Activated T-cell treated with anti-CD3 and anti-CD28 coated beads, Interleukin-2, amount 50 U/mL, for 72 hours (primary cell): ENCODE measurements around the gene NCAM2. TPM values are rescaled to one million over a fixed set of nuclear protein-coding genes. Genes with fewer than 3 reads are reported as not detected.

Source experiments
- ATAC-seq, 2 donors: fragments of 150-1000 bp; cut with Tn5 transposase; replicated peaks in 1 of 2; 2 replicates each; pipeline ENCODE4 v1.10.0; 2021; ENCODE audit warnings: moderate library complexity in 2 of 2, mild to moderate bottlenecking in 1 of 2
- DNase-seq, 2 donors: peaks; one replicate each; pipeline ENCODE4 v3.0.0; 2021 to 2022; ENCODE audit warnings: mixed read lengths in 1 of 2
- H3K27ac Mint-ChIP-seq: one replicate; pipeline ENCODE4 v1.8.0; 2022; ENCODE audit warnings: mild to moderate bottlenecking, moderate library complexity, mixed read lengths
- H3K27me3 Mint-ChIP-seq: one replicate; pipeline ENCODE4 v1.8.0; 2022; ENCODE audit warnings: low read depth, mixed read lengths
- H3K36me3 Mint-ChIP-seq, 2 donors: one replicate each; pipeline ENCODE4 v1.8.0; 2022; ENCODE audit warnings: mixed read lengths in 2 of 2, mild to moderate bottlenecking in 1 of 2; ENCODE audit not compliant: insufficient read depth in 2 of 2
- H3K4me1 Mint-ChIP-seq: one replicate; pipeline ENCODE4 v1.8.0; 2022; ENCODE audit warnings: low read depth, mixed read lengths
- H3K4me3 Mint-ChIP-seq, 2 donors: one replicate each; pipeline ENCODE4 v1.8.0; 2022; ENCODE audit warnings: mild to moderate bottlenecking in 2 of 2, mixed read lengths in 2 of 2, moderate library complexity in 2 of 2
- H3K9me3 Mint-ChIP-seq, 2 donors: one replicate each; pipeline ENCODE4 v1.8.0; 2022; ENCODE audit warnings: mixed read lengths in 2 of 2
- total RNA-seq, 2 donors: library from RNA; stranded (reverse); gene quantifications; one replicate each; pipeline ENCODE4 v1.2.3, GENCODE V29; 2022

Gene NCAM2
- total RNA-seq, 2 donors from 2014 or later, result not detected

DNA sequence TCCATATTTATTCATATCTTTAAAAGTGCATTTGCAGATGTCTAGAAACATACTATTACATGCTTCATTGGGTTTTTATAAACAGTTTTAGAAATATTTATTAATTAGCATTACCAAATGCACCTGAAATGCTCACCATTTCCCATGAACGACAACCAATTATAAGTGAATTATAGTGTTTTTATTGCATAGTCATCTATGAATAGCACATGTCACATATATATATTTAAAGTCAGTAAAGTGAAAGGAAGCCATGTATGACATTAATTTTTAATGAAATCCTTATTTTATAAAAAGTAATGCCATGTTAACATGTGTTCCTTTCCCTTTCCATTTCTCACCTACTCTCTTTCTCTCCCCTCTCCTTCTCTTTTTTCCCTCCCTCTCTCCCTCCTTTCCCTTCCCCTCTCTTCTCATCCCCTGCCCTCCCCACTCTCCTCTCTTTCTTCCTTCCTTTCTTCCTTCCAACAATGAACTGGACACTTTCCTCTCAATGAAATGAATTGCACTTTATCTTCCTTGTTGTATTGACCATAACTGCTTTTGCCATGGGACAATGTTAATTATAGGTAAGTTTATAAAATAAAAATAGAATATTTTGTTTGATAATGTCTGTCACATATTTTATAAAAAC lies 179.3 kb downstream of the NCAM2 start:
- H3K4me1 Mint-ChIP-seq, result no peaks in the 10 kb centered on the region
- no peak overlapping the region for H3K27ac Mint-ChIP-seq
- no peaks in the 10 kb centered on the region for H3K9me3 Mint-ChIP-seq
- H3K4me3 Mint-ChIP-seq, result no peak overlapping the region
- ATAC-seq (no peak), DNase-seq (no peak)
- no peaks in the 10 kb centered on the region for H3K27me3 Mint-ChIP-seq
- no peaks in the 10 kb centered on the region for H3K36me3 Mint-ChIP-seq

DNA sequence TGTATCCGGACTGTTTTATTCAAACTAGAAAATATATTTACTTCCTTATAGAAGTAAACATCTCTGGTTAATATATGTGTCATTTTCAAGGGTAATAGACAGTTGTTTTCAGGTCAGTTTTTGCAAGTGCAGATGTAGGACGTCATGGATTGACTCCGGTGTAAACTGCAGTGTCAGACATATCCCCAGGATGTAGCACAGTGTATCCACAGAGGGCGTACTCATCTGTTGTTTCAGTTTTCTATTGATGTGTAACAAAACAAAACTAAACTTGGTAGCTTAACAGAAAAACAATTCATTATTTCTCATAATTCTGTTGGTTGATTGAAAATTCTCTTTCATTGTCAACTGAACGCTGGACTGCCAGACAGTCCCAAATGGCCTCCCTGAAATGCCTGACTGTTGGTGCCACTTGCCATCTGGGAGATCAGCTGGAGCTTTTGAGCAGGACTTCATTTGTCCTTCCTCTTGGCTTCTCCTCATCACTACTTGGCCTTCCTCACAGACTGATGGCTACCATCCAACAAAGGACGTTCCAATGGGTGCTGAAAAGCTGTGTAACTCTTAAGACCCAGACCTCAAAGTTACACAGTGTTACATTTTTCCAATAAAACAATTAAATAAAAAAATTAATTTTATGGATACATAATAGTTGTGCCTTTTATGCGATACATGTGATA lies 181.6 kb downstream of the NCAM2 start:
- ATAC-seq, result no peak
- no peaks in the 10 kb centered on the region for H3K9me3 Mint-ChIP-seq
- H3K36me3 Mint-ChIP-seq, result no peaks in the 10 kb centered on the region
- H3K4me3 Mint-ChIP-seq, result no peak overlapping the region
- H3K27ac Mint-ChIP-seq, result no peak overlapping the region
- no peaks in the 10 kb centered on the region for H3K4me1 Mint-ChIP-seq
- no peak for DNase-seq
- no peaks in the 10 kb centered on the region for H3K27me3 Mint-ChIP-seq

DNA sequence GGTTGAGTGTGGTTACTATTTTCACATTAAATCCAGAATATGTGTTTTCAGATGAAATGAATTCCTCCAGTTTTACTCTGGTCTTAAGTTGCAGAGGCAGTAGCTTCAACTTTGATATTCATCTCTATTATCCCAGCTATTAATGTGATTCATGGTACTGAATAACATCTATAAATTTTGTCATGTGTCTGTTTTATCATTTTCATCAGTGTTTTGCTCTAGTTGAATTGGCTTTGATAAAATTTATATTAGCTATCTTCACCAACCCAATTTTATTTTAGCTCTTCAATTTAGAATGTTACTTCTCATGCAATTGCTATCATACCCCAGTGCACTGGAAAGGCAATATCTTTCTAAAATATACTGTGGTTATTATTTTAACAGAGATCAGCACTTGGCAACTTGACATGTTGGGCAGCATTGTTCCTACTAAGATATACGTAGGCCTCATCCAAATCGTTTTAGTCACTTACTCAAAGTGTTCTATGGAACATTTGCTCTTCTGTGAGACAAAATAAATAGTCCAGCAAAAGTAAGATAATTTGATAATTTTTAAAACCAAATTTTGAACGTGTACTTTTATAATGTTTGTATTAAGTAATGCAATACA lies 184.3 kb downstream of the NCAM2 start:
- Mint-ChIP-seq H3K27ac (no peak overlapping the region), H3K27me3 (no peaks in the 10 kb centered on the region), H3K9me3 (peaks cover 0 to 2% of the 10 kb centered on the region in 2 donors), H3K4me3 (no peak overlapping the region), H3K36me3 (no peaks in the 10 kb centered on the region), H3K4me1 (no peaks in the 10 kb centered on the region)
- ATAC-seq, result no peak
- DNase-seq, result no peak

DNA sequence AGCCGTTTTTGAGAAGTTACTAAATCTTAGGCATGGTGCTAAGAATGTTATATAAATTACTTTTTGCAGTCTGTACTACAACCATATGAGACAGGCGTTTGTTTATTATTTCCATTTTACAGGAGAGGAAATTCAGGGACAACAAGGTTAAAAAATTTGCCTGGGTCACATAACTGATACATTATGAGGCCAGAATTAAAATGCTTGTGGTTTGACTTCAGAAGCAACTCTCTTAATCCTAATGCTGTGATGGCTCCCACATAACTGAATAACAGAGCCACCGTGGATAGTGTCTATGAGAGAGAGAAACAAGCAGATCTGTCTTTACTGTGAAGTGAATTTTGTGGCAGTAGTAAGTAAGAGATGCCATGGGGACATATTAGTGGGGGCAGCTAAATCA lies 184.9 kb downstream of the NCAM2 start:
- no peak for DNase-seq
- Mint-ChIP-seq H3K4me3 (no peak overlapping the region), H3K27me3 (no peaks in the 10 kb centered on the region), H3K9me3 (peaks cover 0 to 2% of the 10 kb centered on the region in 2 donors), H3K36me3 (no peaks in the 10 kb centered on the region), H3K4me1 (no peaks in the 10 kb centered on the region), H3K27ac (no peak overlapping the region)
- no peak for ATAC-seq

DNA sequence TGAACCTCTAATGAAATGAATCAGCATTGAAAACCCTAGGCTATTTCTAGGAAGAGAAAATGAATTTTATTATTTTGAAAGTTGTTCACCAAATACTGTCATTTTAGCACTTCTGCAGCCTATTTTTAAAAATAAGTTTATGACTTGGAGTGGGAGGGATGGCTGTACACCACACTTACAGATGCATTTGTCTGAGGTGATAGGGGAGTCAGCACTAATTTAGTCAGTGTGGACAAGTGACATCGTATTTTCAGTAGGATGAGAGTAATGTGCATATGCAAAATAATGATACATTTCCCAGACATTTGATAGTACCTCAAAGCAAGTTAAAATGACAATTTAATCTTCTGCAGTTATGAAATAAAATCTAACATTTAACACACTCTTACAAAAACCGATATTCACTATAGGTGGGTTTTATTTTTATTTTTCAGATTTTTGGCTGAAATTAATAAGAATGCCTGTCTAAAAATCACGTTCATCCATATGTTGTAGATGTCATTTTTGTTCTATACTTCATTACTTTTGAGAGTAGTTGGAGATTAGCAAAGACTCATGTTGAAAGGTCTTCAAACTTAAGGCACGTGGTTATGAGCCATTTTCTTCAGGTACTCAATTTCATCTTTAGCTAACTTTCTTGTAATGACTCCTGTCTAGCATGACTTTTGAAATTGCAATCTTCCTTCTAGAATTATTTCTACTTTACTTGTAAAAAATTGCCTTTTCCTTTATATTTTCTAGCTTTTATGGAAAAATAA lies 186.7 kb downstream of the NCAM2 start:
- no peak overlapping the region for H3K4me3 Mint-ChIP-seq
- H3K27me3 Mint-ChIP-seq, result no peaks in the 10 kb centered on the region
- DNase-seq (no peak), ATAC-seq (no peak)
- no peaks in the 10 kb centered on the region for H3K36me3 Mint-ChIP-seq
- peaks cover 0 to 2% of the 10 kb centered on the region in 2 donors for H3K9me3 Mint-ChIP-seq
- H3K27ac Mint-ChIP-seq, result no peak overlapping the region
- H3K4me1 Mint-ChIP-seq, result no peaks in the 10 kb centered on the region

DNA sequence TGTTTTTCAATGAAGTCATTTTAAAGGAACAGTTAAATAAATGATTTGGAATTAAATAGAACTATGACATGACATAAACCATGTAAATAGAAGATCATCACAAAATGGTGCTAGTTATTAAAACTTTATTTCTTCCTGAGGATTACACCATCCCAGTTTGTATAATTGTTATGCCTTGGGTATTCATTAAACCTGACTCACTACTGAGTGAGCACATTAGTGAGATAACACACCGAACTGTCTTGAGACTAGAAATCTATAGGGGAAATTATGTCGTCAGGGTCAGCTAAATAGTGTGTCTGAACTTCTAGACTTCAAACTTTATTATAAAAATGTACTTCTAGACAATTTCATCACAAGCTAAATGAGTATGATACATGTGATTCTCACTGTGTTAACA lies 189.4 kb downstream of the NCAM2 start:
- peaks cover 2 to 3% of the 10 kb centered on the region in 2 donors for H3K9me3 Mint-ChIP-seq
- H3K27me3 Mint-ChIP-seq, result no peaks in the 10 kb centered on the region
- DNase-seq (no peak), ATAC-seq (no peak)
- no peaks in the 10 kb centered on the region for H3K4me1 Mint-ChIP-seq
- no peak overlapping the region for H3K4me3 Mint-ChIP-seq
- no peak overlapping the region for H3K27ac Mint-ChIP-seq
- H3K36me3 Mint-ChIP-seq, result no peaks in the 10 kb centered on the region

DNA sequence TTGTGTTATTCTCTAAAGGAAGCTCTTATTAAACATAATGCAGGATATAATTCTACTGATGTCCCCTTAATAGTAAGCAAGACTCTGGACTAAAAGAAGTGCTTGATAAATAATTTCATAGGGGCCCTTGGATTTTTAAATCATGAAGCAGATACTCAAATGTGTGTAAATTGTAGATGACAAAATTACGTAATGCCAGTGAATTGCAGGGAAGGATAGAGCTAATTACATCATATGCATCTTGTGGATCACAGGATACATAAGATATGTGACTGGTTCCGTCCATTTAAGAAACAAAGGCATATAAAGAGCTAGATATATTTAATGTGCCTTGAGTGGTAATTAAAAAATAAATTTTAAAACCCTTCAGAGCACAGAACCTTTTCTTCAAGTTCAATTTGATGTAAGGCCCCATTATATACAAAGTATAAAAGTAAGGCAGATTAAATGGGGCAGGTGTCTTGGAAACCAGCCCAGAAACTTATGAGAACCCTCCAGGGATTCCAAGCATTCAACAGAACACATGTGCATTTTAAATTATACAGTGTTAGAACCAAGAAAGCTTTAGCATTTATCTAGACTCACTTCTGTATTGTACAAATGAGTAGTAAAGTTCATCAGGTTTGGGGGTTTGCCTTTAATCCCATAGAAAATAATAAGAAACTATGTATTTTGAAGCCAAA lies 190.4 kb downstream of the NCAM2 start:
- peaks cover 2 to 3% of the 10 kb centered on the region in 2 donors for H3K9me3 Mint-ChIP-seq
- no peak for ATAC-seq
- H3K4me1 Mint-ChIP-seq, result no peaks in the 10 kb centered on the region
- no peak overlapping the region for H3K4me3 Mint-ChIP-seq
- no peaks in the 10 kb centered on the region for H3K36me3 Mint-ChIP-seq
- DNase-seq, result no peak
- no peaks in the 10 kb centered on the region for H3K27me3 Mint-ChIP-seq
- no peak overlapping the region for H3K27ac Mint-ChIP-seq

DNA sequence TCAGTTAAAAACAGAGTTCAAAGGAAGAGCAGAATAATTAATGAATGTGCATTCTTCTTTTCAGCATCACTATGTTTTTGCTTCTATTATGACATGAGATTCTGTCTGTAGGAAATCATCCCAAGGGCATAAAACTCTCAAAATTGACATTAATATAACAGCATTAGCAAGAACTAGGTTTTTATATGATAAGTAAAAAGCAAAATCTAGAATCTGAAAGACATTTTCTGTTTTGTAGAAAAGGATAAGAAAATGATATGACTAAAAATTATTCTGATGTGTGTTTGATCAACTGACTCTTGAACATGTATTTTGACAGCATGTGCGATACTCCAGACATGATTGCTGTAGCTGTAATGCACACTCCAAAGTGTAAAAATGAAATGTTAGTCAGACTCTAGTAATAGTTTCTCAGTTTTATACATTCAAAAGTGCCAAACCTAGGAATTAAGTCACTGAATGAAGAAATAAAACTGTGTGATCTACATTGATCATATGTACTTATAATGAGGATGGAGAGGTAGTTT lies 197.3 kb downstream of the NCAM2 start:
- peaks cover 0 to 3% of the 10 kb centered on the region in 2 donors for H3K9me3 Mint-ChIP-seq
- no peaks in the 10 kb centered on the region for H3K36me3 Mint-ChIP-seq
- H3K4me1 Mint-ChIP-seq, result no peaks in the 10 kb centered on the region
- ATAC-seq, result no peak
- H3K4me3 Mint-ChIP-seq, result no peak overlapping the region
- no peak overlapping the region for H3K27ac Mint-ChIP-seq
- no peaks in the 10 kb centered on the region for H3K27me3 Mint-ChIP-seq
- no peak for DNase-seq

DNA sequence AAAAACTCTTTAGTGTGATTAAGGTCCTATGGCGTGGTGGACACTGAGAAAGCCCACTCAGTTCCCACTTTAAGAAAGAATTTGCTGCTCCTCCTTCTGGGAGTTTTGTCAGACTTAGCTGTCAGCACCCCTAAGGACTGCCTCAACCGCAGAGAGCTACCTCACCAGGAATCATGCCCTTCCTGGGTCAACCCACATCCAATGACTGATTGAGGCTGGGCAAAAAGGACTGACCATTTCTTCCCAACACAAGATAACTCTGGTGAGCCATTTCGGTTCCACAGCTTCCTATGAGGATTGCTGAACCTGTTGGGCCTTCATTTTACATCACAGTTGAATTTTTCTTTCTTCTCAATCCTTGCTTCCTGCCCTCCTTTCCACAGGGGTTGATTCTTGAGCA lies 197.9 kb downstream of the NCAM2 start:
- no peaks in the 10 kb centered on the region for H3K36me3 Mint-ChIP-seq
- H3K27ac Mint-ChIP-seq, result no peak overlapping the region
- H3K4me1 Mint-ChIP-seq, result no peaks in the 10 kb centered on the region
- H3K4me3 Mint-ChIP-seq, result no peak overlapping the region
- peaks cover 0 to 3% of the 10 kb centered on the region in 2 donors for H3K9me3 Mint-ChIP-seq
- no peaks in the 10 kb centered on the region for H3K27me3 Mint-ChIP-seq
- ATAC-seq (no peak), DNase-seq (no peak)

DNA sequence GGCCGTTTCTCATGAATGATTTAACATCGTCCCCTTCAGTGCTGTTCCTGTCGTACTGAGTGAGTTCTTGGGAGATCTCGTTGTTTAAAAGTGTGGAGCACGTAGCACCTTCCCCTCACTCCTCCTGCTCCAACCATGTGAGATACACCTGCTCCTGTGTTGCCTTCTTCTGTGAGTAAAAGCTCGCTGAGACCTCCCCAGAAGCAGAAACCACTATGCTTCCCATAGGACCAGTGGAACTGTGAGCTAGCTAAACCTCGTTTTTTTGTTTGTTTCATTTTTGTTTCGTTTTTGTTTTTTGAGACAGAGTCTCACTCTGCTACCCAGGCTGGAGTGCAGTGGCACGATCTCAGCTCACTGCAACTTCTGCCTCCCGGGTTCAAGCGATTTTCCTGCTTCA lies 198.6 kb downstream of the NCAM2 start:
- H3K27ac Mint-ChIP-seq, result no peak overlapping the region
- H3K4me3 Mint-ChIP-seq, result no peak overlapping the region
- ATAC-seq, result no peak
- H3K4me1 Mint-ChIP-seq, result no peaks in the 10 kb centered on the region
- H3K27me3 Mint-ChIP-seq, result no peaks in the 10 kb centered on the region
- DNase-seq, result no peak
- no peaks in the 10 kb centered on the region for H3K36me3 Mint-ChIP-seq
- H3K9me3 Mint-ChIP-seq, result peaks cover 0 to 3% of the 10 kb centered on the region in 2 donors

DNA sequence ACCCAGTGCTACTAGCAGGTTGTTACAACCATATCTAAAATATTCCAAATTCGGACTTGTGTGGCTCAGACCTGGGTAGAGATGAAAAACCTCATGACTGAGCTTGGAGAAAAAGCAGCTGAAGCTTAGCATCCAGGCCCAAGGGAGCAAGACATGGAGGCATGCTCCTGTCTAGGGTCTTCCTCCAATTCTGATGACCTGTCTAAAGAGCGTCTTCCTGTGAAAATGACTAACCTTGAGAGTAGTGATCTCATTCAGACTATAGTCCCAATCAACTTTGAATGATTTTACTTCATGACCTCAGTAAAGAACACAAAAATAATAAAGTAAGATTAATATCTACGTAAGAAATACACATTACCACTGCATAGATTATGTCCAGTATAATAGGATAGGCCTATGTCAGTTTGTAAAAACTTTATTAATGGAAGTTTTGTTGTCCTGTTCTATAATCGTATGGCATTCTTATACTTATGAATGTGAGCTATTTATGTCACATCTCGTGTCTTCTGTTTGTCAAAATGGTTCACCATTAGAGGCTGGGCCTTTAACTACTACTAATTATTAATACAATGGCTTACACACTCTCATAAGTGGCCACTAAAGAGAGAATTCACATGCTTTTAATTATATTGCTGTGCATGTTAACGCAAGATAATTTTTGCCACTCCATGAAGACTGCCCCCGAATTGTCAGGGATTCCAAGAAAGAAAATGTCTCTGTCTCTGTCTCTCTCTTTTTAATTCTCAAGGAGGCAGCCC lies 201.3 kb downstream of the NCAM2 start:
- Mint-ChIP-seq H3K4me1 (no peaks in the 10 kb centered on the region), H3K27ac (peak overlapping the region; percentile 69), H3K9me3 (no peaks in the 10 kb centered on the region), H3K36me3 (no peaks in the 10 kb centered on the region), H3K4me3 (peak overlapping the region in 1 of 2 donors; percentile 66), H3K27me3 (no peaks in the 10 kb centered on the region)
- DNase-seq, result no peak
- ATAC-seq, result peak in 1 of 2 donors; percentile 56
